PC-3 (cell line): ENCODE data around the gene ITPRID2.

ENCODE experiments used
- EZH2 ChIP-seq: fragments of 300-600 bp; sonication (generic); IDR thresholded peaks from one replicate; pipeline ENCODE4 v1.6.1; 2017; ENCODE audit warnings: antibody characterized with exemption, mild to moderate bottlenecking, low read length; ENCODE audit not compliant: unreplicated experiment
- TF ChIP-seq, protein P1 (sequence below): fragments of 300-600 bp; sonication (generic); conservative IDR thresholded peaks from 2 replicates; pipeline ENCODE4 v1.5.1; 2017; ENCODE audit warnings: antibody characterized with exemption, low read depth, mild to moderate bottlenecking, low read length

- TF ChIP-seq EZH2: no peak
- TF ChIP-seq, protein P1, sequence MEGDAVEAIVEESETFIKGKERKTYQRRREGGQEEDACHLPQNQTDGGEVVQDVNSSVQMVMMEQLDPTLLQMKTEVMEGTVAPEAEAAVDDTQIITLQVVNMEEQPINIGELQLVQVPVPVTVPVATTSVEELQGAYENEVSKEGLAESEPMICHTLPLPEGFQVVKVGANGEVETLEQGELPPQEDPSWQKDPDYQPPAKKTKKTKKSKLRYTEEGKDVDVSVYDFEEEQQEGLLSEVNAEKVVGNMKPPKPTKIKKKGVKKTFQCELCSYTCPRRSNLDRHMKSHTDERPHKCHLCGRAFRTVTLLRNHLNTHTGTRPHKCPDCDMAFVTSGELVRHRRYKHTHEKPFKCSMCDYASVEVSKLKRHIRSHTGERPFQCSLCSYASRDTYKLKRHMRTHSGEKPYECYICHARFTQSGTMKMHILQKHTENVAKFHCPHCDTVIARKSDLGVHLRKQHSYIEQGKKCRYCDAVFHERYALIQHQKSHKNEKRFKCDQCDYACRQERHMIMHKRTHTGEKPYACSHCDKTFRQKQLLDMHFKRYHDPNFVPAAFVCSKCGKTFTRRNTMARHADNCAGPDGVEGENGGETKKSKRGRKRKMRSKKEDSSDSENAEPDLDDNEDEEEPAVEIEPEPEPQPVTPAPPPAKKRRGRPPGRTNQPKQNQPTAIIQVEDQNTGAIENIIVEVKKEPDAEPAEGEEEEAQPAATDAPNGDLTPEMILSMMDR: no peak
Observed at GRCh38 chr2:181851726-181852125, 39.8 kb upstream of the ITPRID2 start.
